Activated T-helper 2 cell treated with anti-CD3 and anti-CD28 coated beads, Interferon-gamma antibody, Interleukin-2, Interleukin-4, amounts not matched to agents 10 μg/mL and 5 μg/mL and 100 μg/mL, durations not matched to agents 14 hours and 24 hours and 36 hours (primary cell): ENCODE measurements around the gene LY6G5C. TPM values are rescaled to one million over a fixed set of nuclear protein-coding genes. Genes with fewer than 3 reads are reported as not detected.
A peak's percentile ranks its signal among the peaks of the same experiment; 100 is the strongest.

Experiments used
- DNase-seq: peaks from one replicate; pipeline ENCODE4 v3.0.0; 2021; ENCODE audit warnings: low spot score
- H3K27ac Mint-ChIP-seq: one replicate; pipeline ENCODE4 v1.8.0; 2021; ENCODE audit warnings: mixed read lengths
- H3K27me3 Mint-ChIP-seq: one replicate; pipeline ENCODE4 v1.8.0; 2021; ENCODE audit warnings: low read depth, mixed read lengths
- H3K36me3 Mint-ChIP-seq: one replicate; pipeline ENCODE4 v1.8.0; 2021; ENCODE audit warnings: low read depth, mixed read lengths
- H3K4me1 Mint-ChIP-seq: one replicate; pipeline ENCODE4 v1.8.0; 2021; ENCODE audit warnings: low read depth, mixed read lengths
- H3K4me3 Mint-ChIP-seq: one replicate; pipeline ENCODE4 v1.8.0; 2021; ENCODE audit warnings: low read depth, mild to moderate bottlenecking, moderate library complexity, mixed read lengths
- H3K9me3 Mint-ChIP-seq: one replicate; pipeline ENCODE4 v1.8.0; 2021; ENCODE audit warnings: mixed read lengths
- intact Hi-C: fragments of 100-400 bp; cut with micrococcal nuclease; formaldehyde crosslinking; loops from one replicate; pipeline ENCODE4 v1.15.1; 2023
- total RNA-seq: library from RNA; stranded (reverse); gene quantifications from 2 replicates; pipeline ENCODE4 v1.2.3, GENCODE V29; 2022

The LY6G5C gene
- total RNA-seq, 1 donor from 2014 or later, result 4.6 TPM

GRCh38 chr6:31661262-31662123, 19.4 kb downstream of the LY6G5C start:
- Mint-ChIP-seq H3K27me3 (no peaks in the 10 kb centered on the region), H3K9me3 (no peaks in the 10 kb centered on the region), H3K4me1 (peaks cover 61% of the 10 kb centered on the region), H3K4me3 (peak overlapping the region; percentile 88), H3K36me3 (peaks cover 78% of the 10 kb centered on the region), H3K27ac (peak overlapping the region; percentile 76)
- intact Hi-C loops, result loop anchor here (2.0 to 5.0 kb wide), 2 partner anchors 165 to 1756 kb away; partner anchors contain the start of genes CUTA and HSPA1B
- DNase-seq, result no peak

GRCh38 chr6:31660381-31661261, 20.2 kb downstream of the LY6G5C start, which contains the start of gene C6orf47:
Gene C6orf47, minus strand, starts transcription at chr6:31660778. Its CDS starts 831 bp downstream, at chr6:31659947.
- peaks cover 67% of the 10 kb centered on the region for H3K4me1 Mint-ChIP-seq
- intact Hi-C loops, result loop anchor here (1.0 to 5.0 kb wide), 3 partner anchors 8 to 1757 kb away; partner anchors contain the start of genes BAG6, CUTA and HSPA1B
- peak within 1 kb of the TSS; percentile 87 for H3K27ac Mint-ChIP-seq
- peak within 1 kb of the TSS; percentile 88 for H3K4me3 Mint-ChIP-seq
- no peaks in the 10 kb centered on the region for H3K9me3 Mint-ChIP-seq
- peak; percentile 66 for DNase-seq
- peaks cover 80% of the 10 kb centered on the region for H3K36me3 Mint-ChIP-seq
- no peaks in the 10 kb centered on the region for H3K27me3 Mint-ChIP-seq

GRCh38 chr6:31659649-31660380, 21.1 kb downstream of the LY6G5C start:
- peak overlapping the region; percentile 87 for H3K27ac Mint-ChIP-seq
- H3K4me1 Mint-ChIP-seq, result peaks cover 70% of the 10 kb centered on the region
- no peaks in the 10 kb centered on the region for H3K27me3 Mint-ChIP-seq
- peak overlapping the region; percentile 88 for H3K4me3 Mint-ChIP-seq
- intact Hi-C loops, result loop anchor here (1.0 to 10.0 kb wide), 4 partner anchors 8 to 1757 kb away; partner anchors contain the start of genes AGPAT1, BAG6, CUTA and HSPA1B
- no peaks in the 10 kb centered on the region for H3K9me3 Mint-ChIP-seq
- DNase-seq, result peak; percentile 41
- H3K36me3 Mint-ChIP-seq, result peaks cover 82% of the 10 kb centered on the region

- no peak for DNase-seq
- no peaks in the 10 kb centered on the region for H3K9me3 Mint-ChIP-seq
- peak overlapping the region; percentile 88 for H3K4me3 Mint-ChIP-seq
- peaks cover 64% of the 10 kb centered on the region for H3K4me1 Mint-ChIP-seq
- peak overlapping the region; percentile 87 for H3K27ac Mint-ChIP-seq
- no peaks in the 10 kb centered on the region for H3K27me3 Mint-ChIP-seq
- peaks cover 75% of the 10 kb centered on the region for H3K36me3 Mint-ChIP-seq
- intact Hi-C loops, result loop anchor here (10.0 kb wide), 1 partner anchor 516 kb away; the partner anchor contains the start of genes AGPAT1 and RNF5
These were observed 21.8 kb downstream of the LY6G5C start for GRCh38 chr6:31658983-31659648.

- peak overlapping the region; percentile 68 for H3K27ac Mint-ChIP-seq
- peaks cover 66% of the 10 kb centered on the region for H3K36me3 Mint-ChIP-seq
- intact Hi-C loops, result loop anchor here (10.0 kb wide), 1 partner anchor 517 kb away; the partner anchor contains the start of genes AGPAT1 and RNF5
- no peaks in the 10 kb centered on the region for H3K27me3 Mint-ChIP-seq
- peaks cover 55% of the 10 kb centered on the region for H3K4me1 Mint-ChIP-seq
- no peak for DNase-seq
- H3K4me3 Mint-ChIP-seq, result peak overlapping the region; percentile 88
- no peaks in the 10 kb centered on the region for H3K9me3 Mint-ChIP-seq
These were observed 22.6 kb downstream of the LY6G5C start for GRCh38 chr6:31658158-31658688.

GRCh38 chr6:31657406-31658157, 23.3 kb downstream of the LY6G5C start:
- H3K36me3 Mint-ChIP-seq, result peaks cover 61% of the 10 kb centered on the region
- H3K27me3 Mint-ChIP-seq, result no peaks in the 10 kb centered on the region
- peak overlapping the region; percentile 68 for H3K27ac Mint-ChIP-seq
- no peaks in the 10 kb centered on the region for H3K9me3 Mint-ChIP-seq
- DNase-seq, result no peak
- peaks cover 55% of the 10 kb centered on the region for H3K4me1 Mint-ChIP-seq
- intact Hi-C loops, result loop anchor here (10.0 kb wide), 1 partner anchor 517 kb away; the partner anchor contains the start of genes AGPAT1 and RNF5
- peak overlapping the region; percentile 88 for H3K4me3 Mint-ChIP-seq

- no peak within 1 kb of the TSS for H3K4me3 Mint-ChIP-seq
- no peaks in the 10 kb centered on the region for H3K27me3 Mint-ChIP-seq
- peaks cover 53% of the 10 kb centered on the region for H3K4me1 Mint-ChIP-seq
- DNase-seq, result no peak
- peak within 1 kb of the TSS; percentile 30 for H3K27ac Mint-ChIP-seq
- H3K9me3 Mint-ChIP-seq, result no peaks in the 10 kb centered on the region
- intact Hi-C loops, result loop anchor here (10.0 kb wide), 1 partner anchor 519 kb away; the partner anchor contains the start of genes AGPAT1 and RNF5
- peaks cover 54% of the 10 kb centered on the region for H3K36me3 Mint-ChIP-seq
These were observed 25.3 kb downstream of the LY6G5C start, which contains the start of gene APOM for GRCh38 chr6:31655349-31656237. Gene APOM, plus strand, starts transcription at chr6:31655894. Its CDS starts 73 bp downstream, at chr6:31655967.

- Mint-ChIP-seq H3K27me3 (no peaks in the 10 kb centered on the region), H3K9me3 (no peaks in the 10 kb centered on the region), H3K4me1 (peaks cover 53% of the 10 kb centered on the region), H3K36me3 (peaks cover 54% of the 10 kb centered on the region), H3K4me3 (no peak overlapping the region), H3K27ac (no peak overlapping the region)
- DNase-seq, result no peak
- intact Hi-C loops, result loop anchor here (5.0 to 10.0 kb wide), 2 partner anchors 520 to 967 kb away; partner anchors contain the start of genes AGPAT1, PPP1R18 and RNF5
These were observed 26.1 kb downstream of the LY6G5C start for GRCh38 chr6:31654574-31655348.

- peaks cover 62% of the 10 kb centered on the region for H3K36me3 Mint-ChIP-seq
- peak overlapping the region; percentile 100 for H3K27ac Mint-ChIP-seq
- H3K9me3 Mint-ChIP-seq, result no peaks in the 10 kb centered on the region
- H3K27me3 Mint-ChIP-seq, result no peaks in the 10 kb centered on the region
- intact Hi-C loops, result loop anchor here (1.0 to 10.0 kb wide), 8 partner anchors 7 to 966 kb away; partner anchors contain the start of genes AGPAT1, C6orf47, LTA and NFKBIL1
- peaks cover 44% of the 10 kb centered on the region for H3K4me1 Mint-ChIP-seq
- no peak for DNase-seq
- peak overlapping the region; percentile 87 for H3K4me3 Mint-ChIP-seq
These were observed 27.7 kb downstream of the LY6G5C start for GRCh38 chr6:31652925-31653724.
